Measurements from ENCODE around the gene SLX9. TPM values are rescaled to one million over a fixed set of nuclear protein-coding genes. Genes with fewer than 3 reads are reported as not detected.
A peak's percentile ranks its signal among the peaks of the same experiment; 100 is the strongest.

SLX9 gene
- total RNA-seq, 1 donor from 2014 or later = 0.75 TPM

DNA sequence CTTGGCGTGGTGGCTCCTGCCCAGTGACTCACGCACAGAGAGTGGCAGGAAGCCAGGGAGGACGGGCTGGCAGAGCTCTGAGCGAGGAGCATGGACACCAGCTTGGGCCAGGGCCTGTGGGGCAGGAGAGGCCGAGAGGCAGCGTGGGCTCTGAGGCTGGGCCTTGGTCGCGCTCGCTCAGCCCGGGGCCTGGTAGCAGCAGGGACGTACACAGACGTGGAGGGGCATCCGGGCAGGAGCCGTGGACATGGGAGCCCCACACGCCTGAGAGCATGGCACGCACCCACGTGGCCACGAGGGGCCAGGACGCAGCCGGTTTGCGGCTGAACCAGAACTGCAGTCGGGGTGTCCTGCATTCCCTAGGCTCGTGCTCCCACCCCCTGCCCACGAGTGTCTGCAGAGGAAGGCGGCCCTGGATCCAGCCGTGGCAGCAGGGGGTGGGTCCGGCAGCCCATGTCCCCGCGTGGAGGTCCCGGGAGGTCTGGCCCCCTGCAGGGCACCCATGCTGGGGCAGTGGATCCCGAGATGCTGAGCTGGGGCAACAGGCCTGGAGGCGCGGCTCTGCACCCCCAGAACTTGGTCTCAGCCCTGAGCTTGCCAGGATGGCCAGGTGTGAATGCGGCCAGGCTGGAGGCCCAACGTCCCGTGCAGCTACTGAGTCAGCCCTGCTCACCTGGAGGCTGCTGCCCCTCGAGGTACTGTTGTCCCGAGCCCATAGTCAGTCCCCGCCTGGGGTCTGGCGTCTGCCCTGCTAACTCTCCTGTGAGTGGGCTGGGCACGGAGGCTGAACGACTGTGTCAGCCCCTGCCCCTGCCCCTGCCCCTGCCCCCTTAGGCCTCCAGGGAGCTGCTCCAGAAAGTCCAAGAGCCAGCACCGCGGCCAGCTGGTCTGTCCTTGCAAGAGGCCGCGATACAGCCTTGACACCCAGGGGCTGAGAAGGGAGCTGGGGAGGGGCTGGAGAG, 61.6 kb downstream of the SLX9 start:
- peak; percentile 37 to 93 for DNase-seq (ENCODE audit: low spot score in 2 of 2)
- Histone ChIP-seq H3K4me1 (peaks cover 17 to 40% of the 10 kb centered on the region in 2 donors), H3K4me3 (peak overlapping the region in 1 of 2 donors; percentile 48), H3K27ac (peak overlapping the region; percentile 86 to 91), H3K9me3 (peaks cover 0 to 6% of the 10 kb centered on the region in 2 donors), H3K27me3 (no peaks in the 10 kb centered on the region), H3K36me3 (no peaks in the 10 kb centered on the region)
- intact Hi-C loops (cut with DNase I) = loop anchor here (5.0 kb wide), 1 partner anchor 71 kb away; the partner anchor contains the start of gene ADARB1
- TF ChIP-seq, protein P1, sequence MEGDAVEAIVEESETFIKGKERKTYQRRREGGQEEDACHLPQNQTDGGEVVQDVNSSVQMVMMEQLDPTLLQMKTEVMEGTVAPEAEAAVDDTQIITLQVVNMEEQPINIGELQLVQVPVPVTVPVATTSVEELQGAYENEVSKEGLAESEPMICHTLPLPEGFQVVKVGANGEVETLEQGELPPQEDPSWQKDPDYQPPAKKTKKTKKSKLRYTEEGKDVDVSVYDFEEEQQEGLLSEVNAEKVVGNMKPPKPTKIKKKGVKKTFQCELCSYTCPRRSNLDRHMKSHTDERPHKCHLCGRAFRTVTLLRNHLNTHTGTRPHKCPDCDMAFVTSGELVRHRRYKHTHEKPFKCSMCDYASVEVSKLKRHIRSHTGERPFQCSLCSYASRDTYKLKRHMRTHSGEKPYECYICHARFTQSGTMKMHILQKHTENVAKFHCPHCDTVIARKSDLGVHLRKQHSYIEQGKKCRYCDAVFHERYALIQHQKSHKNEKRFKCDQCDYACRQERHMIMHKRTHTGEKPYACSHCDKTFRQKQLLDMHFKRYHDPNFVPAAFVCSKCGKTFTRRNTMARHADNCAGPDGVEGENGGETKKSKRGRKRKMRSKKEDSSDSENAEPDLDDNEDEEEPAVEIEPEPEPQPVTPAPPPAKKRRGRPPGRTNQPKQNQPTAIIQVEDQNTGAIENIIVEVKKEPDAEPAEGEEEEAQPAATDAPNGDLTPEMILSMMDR (IDR thresholded peaks at IDR 0.05) = peak in 2 of 3 experiments; percentile 4 to 9

DNA sequence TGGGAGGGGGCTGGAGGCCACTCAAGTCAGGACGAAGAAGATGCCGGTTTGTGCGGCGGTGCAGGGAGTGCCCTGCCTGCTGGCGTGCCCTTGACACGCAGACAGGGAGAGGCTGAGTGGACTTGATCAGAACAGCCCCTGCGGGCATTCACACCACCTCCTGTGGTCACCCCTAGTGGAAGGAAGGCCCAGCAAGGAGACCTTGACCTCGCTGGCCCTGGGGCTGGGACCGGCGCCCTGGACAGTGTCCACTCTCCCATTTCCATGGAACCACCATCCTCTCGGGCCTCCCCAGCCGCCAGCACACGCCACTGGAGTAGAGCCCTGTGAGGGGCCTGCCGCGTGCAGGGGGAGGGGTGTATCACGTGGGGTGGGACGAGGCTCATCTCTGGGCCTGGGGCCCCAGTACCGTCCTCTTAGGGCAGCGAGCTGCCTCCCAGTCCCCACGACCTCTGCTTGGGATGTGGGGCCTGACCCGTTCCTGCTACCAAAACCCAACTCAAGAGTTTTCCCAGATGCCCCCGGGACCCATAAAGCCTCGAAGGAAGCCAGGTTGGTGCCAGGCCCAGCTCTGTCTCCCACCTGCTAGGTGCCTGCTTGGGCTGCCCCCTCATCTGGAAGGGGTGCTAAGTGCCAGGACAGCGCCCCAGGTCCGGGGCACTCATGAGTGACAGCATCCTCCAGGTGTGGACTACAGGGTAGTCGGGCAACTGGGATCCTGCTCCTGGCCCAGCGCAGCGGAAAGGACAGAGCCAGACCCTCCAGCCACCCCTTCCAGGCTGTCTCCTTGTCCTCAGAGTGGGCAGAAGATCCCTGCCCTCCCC, 62.8 kb downstream of the SLX9 start:
- TF ChIP-seq, protein P1 (IDR thresholded peaks at IDR 0.05) = no peak
- peaks cover 0 to 6% of the 10 kb centered on the region in 2 donors for H3K9me3 ChIP-seq
- H3K27me3 ChIP-seq = no peaks in the 10 kb centered on the region
- peak overlapping the region; percentile 82 to 91 for H3K27ac ChIP-seq
- DNase-seq (ENCODE audit: low spot score in 2 of 2) = peak in 1 of 2 donors; percentile 61
- no peaks in the 10 kb centered on the region for H3K36me3 ChIP-seq
- H3K4me3 ChIP-seq = no peak overlapping the region
- intact Hi-C loops (cut with DNase I) = loop anchor here (5.0 kb wide), 1 partner anchor 70 kb away; the partner anchor contains the start of gene ADARB1
- peaks cover 17 to 40% of the 10 kb centered on the region in 2 donors for H3K4me1 ChIP-seq

DNA sequence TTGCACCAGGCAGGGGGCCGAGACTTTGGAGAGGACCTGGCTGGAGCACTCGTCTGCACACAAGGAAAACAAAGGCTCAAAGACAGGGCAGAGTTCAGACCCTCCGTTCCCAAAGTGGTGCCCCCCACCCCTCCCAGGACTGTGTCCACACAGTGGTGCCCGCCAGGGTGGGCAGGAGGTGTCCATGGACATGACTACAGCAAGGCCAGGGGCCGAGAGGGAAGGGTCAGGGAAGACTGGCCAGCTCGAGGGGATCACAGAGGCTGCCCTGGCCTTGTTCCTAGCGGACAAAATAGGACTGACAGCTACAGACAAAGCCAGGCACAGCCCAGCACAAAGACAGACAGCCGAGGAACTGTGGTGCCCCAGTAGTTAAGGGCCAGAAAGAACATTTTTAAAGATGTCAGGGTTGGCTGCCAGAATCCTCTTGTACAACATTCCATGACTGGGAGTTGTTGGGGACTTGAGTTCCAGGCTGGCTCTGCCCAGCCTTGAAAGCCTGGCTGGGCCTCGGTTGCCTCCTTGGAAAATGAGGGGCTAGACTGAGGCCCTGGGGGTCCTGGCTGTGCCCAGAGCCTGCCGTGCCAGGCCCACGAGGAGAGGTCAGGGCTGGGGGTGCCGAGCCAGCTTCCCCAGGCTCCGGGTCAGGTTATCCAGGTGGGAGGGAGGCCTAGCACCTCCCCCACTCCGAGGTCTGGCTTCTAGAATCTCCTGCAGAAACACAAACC, 63.7 kb downstream of the SLX9 start:
- no peak overlapping the region for H3K4me3 ChIP-seq
- no peaks in the 10 kb centered on the region for H3K36me3 ChIP-seq
- TF ChIP-seq, protein P1 (IDR thresholded peaks at IDR 0.05) = peak in 1 of 3 experiments; percentile 25
- peaks cover 17 to 36% of the 10 kb centered on the region in 2 donors for H3K4me1 ChIP-seq
- H3K27me3 ChIP-seq = no peaks in the 10 kb centered on the region
- H3K27ac ChIP-seq = peak overlapping the region; percentile 82 to 91
- peaks cover 0 to 6% of the 10 kb centered on the region in 2 donors for H3K9me3 ChIP-seq
- peak in 1 of 2 donors; percentile 66 for DNase-seq (ENCODE audit: low spot score in 2 of 2)
- intact Hi-C loops (cut with DNase I) = loop anchor here (5.0 kb wide), 1 partner anchor 69 kb away; the partner anchor contains the start of gene ADARB1

GRCh38 chr21:45004059-45004422, 64.2 kb downstream of the SLX9 start:
- DNase-seq (ENCODE audit: low spot score in 2 of 2) = peak in 1 of 2 donors; percentile 52
- TF ChIP-seq, protein P1 (IDR thresholded peaks at IDR 0.05) = no peak
- no peak overlapping the region for H3K4me3 ChIP-seq
- H3K36me3 ChIP-seq = no peaks in the 10 kb centered on the region
- peak overlapping the region; percentile 82 to 91 for H3K27ac ChIP-seq
- H3K4me1 ChIP-seq = peaks cover 17 to 36% of the 10 kb centered on the region in 2 donors
- H3K27me3 ChIP-seq = no peaks in the 10 kb centered on the region
- H3K9me3 ChIP-seq = peaks cover 0 to 6% of the 10 kb centered on the region in 2 donors
- intact Hi-C loops (cut with DNase I) = loop anchor here (5.0 kb wide), 1 partner anchor 68 kb away; the partner anchor contains the start of gene ADARB1
